Gastrocnemius medialis (tissue), 4 donors: ENCODE measurements around the gene ZDHHC14. TPM values are rescaled to one million over a fixed set of nuclear protein-coding genes. Genes with fewer than 3 reads are reported as not detected.

Experiments used
- ATAC-seq, 2 donors: fragments of 150-250 bp; one replicate each; pipeline ENCODE4 v1.9.1; 2016
- DNase-seq, 2 donors: peaks; one replicate each; pipeline ENCODE4 v3.0.0-alpha.2; 2019
- H3K27ac ChIP-seq, 4 donors: fragments of 200-600 bp; sonication (generic); 1 replicate in 1 of 4; 2 replicates in 3 of 4; pipeline ENCODE4 v1.5.1; 2016 to 2018; ENCODE audit warnings: mild to moderate bottlenecking in 2 of 4, moderate library complexity in 1 of 4
- H3K27me3 ChIP-seq, 3 donors: fragments of 200-600 bp; sonication (generic) in 2 of 3; 1 replicate in 1 of 3; 2 replicates in 2 of 3; pipeline versions ENCODE4 v1.5.1 to v1.6.0; 2016 to 2019; ENCODE audit warnings: mild to moderate bottlenecking in 1 of 3, moderate library complexity in 1 of 3
- H3K36me3 ChIP-seq, 2 donors: fragments of 200-600 bp; sonication (generic) in 1 of 2; one replicate each; pipeline ENCODE4 v1.5.1; 2017 to 2018
- H3K4me1 ChIP-seq, 2 donors: fragments of 200-600 bp; sonication (generic) in 1 of 2; one replicate each; pipeline ENCODE4 v1.5.1; 2016 to 2017; ENCODE audit warnings: mild to moderate bottlenecking in 2 of 2
- H3K4me3 ChIP-seq, 4 donors: fragments of 200-600 bp; sonication (generic) in 3 of 4; 1 replicate in 1 of 4; 2 replicates in 3 of 4; pipeline ENCODE4 v1.5.1; 2016 to 2019; ENCODE audit warnings: mild to moderate bottlenecking in 2 of 4
- H3K9me3 ChIP-seq, 3 donors: fragments of 200-600 bp; sonication (generic) in 2 of 3; 1 replicate in 1 of 3; 2 replicates in 2 of 3; pipeline ENCODE4 v1.5.1; 2016 to 2019
- CTCF ChIP-seq, 5 experiments: fragments of 450-650 bp in 3 of 5; fragments of 200-600 bp in 2 of 5; sonication (generic) in 2 of 5; IDR thresholded peaks in 4 of 5; conservative IDR thresholded peaks in 1 of 5; 1 replicate in 4 of 5; 2 replicates in 1 of 5; pipeline ENCODE4 v1.5.1; 2016 to 2019; ENCODE audit warnings: antibody characterized with exemption in 5 of 5, mild to moderate bottlenecking in 3 of 5, moderate library complexity in 3 of 5
- POLR2A ChIP-seq, 2 donors: fragments of 450-650 bp; IDR thresholded peaks; one replicate each; pipeline ENCODE4 v1.6.1; 2017; ENCODE audit warnings: antibody characterized with exemption in 2 of 2, mild to moderate bottlenecking in 2 of 2, moderate library complexity in 2 of 2
- in situ Hi-C, 4 donors: fragments of 200-750 bp; cut with MboI; loops; one replicate each; pipeline versions ENCODE4 v1.15.0 to v1.8.0; 2017; ENCODE audit warnings: low sequenced_read_pairs in 4 of 4
- intact Hi-C: fragments of 100-400 bp; cut with DNase I; formaldehyde crosslinking; loops from one replicate; pipeline ENCODE4 v1.15.1; 2023; ENCODE audit warnings: low total_unique reads
- total RNA-seq, 4 donors: library from RNA; depleted of rRNA; stranded (reverse); fragments of >200 nt; gene quantifications; one replicate each; pipeline versions ENCODE4 v1.1.0 to v1.2.3, GENCODE V29; 2016

Gene ZDHHC14
- total RNA-seq, 4 donors from 2014 or later = 3.7 to 7.7 (median 5.9) TPM

GRCh38 chr6:157471077-157471686 is 90.2 kb downstream of the ZDHHC14 start:
- Histone ChIP-seq H3K4me1 (no peaks in the 10 kb centered on the region), H3K27me3 (no peaks in the 10 kb centered on the region), H3K4me3 (no peak overlapping the region), H3K27ac (no peak overlapping the region), H3K9me3 (no peaks in the 10 kb centered on the region), H3K36me3 (no peaks in the 10 kb centered on the region)
- ATAC-seq = no peak
- no peak for TF ChIP-seq POLR2A (IDR thresholded peaks at IDR 0.05)
- intact Hi-C loops (no loop called here), in situ Hi-C loops (no loop called here)
- no peak for DNase-seq

DNA sequence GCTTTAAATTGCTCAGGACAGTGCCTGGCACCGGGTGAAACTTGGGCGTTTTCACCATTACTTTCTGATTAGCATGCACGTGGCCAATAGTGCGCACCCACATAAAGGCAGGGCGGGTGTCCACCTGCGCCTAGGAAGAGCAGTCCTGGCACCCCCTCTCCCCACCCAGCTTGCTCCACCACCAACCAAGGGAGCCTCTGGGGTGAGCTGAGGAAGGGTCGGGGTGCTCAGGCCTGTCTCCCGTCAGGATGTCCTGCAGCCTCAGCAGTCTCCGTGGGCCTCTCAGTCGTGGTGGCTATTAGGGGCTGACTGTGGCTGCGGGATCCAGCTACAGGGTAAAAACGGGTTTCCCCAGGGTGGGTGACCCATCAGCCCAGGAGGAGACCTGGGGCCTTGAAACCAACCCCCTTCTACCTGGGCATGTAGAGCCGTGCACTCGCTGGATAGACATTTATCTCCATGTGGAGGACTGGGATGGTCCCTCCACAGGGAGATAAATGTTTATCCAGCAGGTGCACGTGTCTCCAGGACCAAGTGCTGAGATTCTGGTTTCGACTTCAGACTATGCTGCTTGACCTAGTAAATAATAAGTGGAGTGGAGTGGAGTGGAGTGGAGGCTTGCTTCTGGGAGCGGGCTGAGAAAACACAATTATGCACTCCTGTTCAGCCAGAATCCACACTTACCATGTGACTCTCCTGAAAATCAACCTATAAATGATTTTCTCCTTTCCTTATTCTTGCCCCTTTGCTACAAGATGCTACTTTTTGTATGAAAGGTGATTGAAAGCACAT is 91.1 kb downstream of the ZDHHC14 start:
- H3K27ac ChIP-seq = no peak overlapping the region
- in situ Hi-C loops = no loop called here
- no peak overlapping the region for H3K4me3 ChIP-seq
- ATAC-seq (no peak), DNase-seq (no peak)
- no peaks in the 10 kb centered on the region for H3K4me1 ChIP-seq
- H3K9me3 ChIP-seq = no peaks in the 10 kb centered on the region
- H3K27me3 ChIP-seq = no peaks in the 10 kb centered on the region
- TF ChIP-seq POLR2A (IDR thresholded peaks at IDR 0.05) (no peak), CTCF (IDR thresholded peaks at IDR 0.05 in 4 of 5, conservative IDR thresholded peaks at IDR 0.05 in 1 of 5) (no peak)
- intact Hi-C loops = no loop called here
- no peaks in the 10 kb centered on the region for H3K36me3 ChIP-seq

DNA sequence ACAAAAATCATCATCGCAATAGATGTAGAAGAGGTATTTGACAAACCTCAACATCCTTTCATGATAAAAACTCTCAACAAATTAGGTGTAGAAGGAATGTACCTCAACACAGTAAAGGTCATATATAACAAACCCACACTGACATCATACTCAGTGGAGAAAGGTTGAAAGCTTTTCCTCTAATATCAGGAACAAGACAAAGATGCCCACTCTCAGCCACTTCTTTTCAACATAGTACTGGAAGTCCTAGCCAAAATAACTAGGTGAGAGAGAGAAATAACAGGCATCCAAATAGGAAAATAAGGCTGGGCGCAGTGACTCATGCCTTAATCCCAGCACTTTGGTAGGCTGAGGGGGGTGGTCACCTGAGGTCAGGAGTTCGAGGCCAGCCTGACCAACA is 95.8 kb downstream of the ZDHHC14 start:
- no peaks in the 10 kb centered on the region for H3K36me3 ChIP-seq
- H3K27ac ChIP-seq = no peak overlapping the region
- H3K4me1 ChIP-seq = no peaks in the 10 kb centered on the region
- DNase-seq = no peak
- H3K9me3 ChIP-seq = no peaks in the 10 kb centered on the region
- H3K27me3 ChIP-seq = no peaks in the 10 kb centered on the region
- no peak overlapping the region for H3K4me3 ChIP-seq
- in situ Hi-C loops = no loop called here
- ATAC-seq = no peak
- TF ChIP-seq CTCF (IDR thresholded peaks at IDR 0.05 in 4 of 5, conservative IDR thresholded peaks at IDR 0.05 in 1 of 5) = no peak
- TF ChIP-seq POLR2A (IDR thresholded peaks at IDR 0.05) = no peak
- intact Hi-C loops = no loop called here

GRCh38 chr6:157478926-157479325 is 97.9 kb downstream of the ZDHHC14 start:
- DNase-seq = no peak
- Histone ChIP-seq H3K36me3 (no peaks in the 10 kb centered on the region), H3K27ac (no peak overlapping the region), H3K4me1 (no peaks in the 10 kb centered on the region), H3K4me3 (no peak overlapping the region), H3K9me3 (no peaks in the 10 kb centered on the region), H3K27me3 (no peaks in the 10 kb centered on the region)
- intact Hi-C loops (no loop called here), in situ Hi-C loops (no loop called here)
- no peak for TF ChIP-seq CTCF (IDR thresholded peaks at IDR 0.05 in 4 of 5, conservative IDR thresholded peaks at IDR 0.05 in 1 of 5)
- TF ChIP-seq POLR2A (IDR thresholded peaks at IDR 0.05) = no peak
- no peak for ATAC-seq

DNA sequence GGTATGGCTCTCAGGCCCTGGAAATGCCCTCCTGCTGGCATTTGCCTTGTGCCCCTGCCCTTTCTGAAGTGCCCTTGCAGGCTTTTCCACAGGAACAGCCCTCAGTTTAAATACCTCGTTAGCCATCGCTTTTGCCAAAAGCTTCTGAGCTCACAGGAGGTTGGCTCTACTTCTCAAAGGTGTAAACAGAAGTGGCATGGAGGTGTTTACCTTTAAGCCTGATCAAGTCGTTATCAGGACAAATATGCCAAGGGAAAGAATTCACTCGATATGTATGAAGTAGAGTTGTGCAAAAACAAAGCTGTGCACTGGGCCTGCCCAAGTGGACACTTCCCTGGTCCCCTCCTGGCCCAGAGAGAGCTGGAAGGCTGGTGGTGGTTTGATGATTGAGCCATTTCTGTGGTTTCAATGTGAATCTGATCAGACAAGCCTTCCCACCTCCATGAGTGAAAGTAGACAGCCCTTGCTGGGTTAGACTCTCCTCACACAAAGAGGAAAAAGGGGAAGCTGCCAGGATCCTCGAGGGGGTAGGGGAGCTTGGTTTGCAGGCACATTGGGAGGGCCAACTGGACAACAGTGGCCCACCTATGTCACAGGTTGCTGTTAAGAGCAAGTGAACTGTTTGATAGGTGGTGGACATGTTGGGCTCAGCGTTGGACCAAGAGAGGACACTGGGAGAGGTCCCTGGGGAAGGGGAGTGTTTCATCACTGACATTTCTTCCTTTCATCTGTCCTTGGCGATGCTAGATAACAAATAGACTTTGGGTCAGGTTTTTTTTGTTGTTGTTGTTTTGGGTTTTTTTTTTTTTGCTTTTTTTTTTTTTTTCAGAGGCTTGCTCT is 98.7 kb downstream of the ZDHHC14 start:
- no peaks in the 10 kb centered on the region for H3K36me3 ChIP-seq
- no peak for TF ChIP-seq POLR2A (IDR thresholded peaks at IDR 0.05)

More for the DNA sequence above, 98.7 kb downstream of the ZDHHC14 start:
- Histone ChIP-seq H3K27ac (no peak overlapping the region), H3K9me3 (no peaks in the 10 kb centered on the region), H3K4me3 (no peak overlapping the region), H3K4me1 (no peaks in the 10 kb centered on the region), H3K27me3 (no peaks in the 10 kb centered on the region)
- in situ Hi-C loops (no loop called here), intact Hi-C loops (no loop called here)
- DNase-seq (no peak), ATAC-seq (no peak)
